ENCODE results near the gene ADAM11.

Gene ADAM11

DNA sequence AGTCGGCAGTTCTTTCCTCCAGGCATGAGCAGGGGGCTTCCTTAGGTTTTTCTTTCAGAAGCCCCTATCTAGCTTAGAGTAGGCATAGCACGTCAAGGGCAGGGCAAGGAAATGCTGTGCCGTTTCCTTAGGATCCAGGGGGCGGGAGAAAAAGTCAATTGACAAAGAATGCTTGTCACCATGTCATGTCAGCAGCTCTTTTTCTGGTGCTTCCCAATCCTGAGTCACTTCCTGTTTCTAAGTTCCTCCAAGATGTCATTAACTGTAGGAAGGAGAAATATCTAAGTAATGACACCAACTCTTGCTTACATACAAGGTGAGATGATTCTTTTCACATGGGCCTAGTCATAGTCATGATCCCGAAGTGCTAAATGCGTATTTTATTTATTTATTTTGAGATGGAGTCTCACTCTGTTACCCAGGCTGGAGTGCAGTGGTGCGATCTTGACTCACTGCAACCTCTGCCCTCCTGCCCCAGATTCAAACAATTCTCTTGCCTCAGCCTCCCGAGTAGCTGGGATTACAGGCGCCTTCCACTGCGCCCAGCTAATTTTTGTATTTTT is 36.1 kb downstream of the ADAM11 start:
- no peaks in the 10 kb centered on the region for H3K36me3 ChIP-seq (ENCODE audit: control insufficient read depth, insufficient read depth, low read length)
- H3K23ac ChIP-seq (ENCODE audit: low read length): no peak overlapping the region
- no peak overlapping the region for H2BK120ac ChIP-seq (ENCODE audit: low read depth, low read length)
- no peak overlapping the region for H3K9ac ChIP-seq (ENCODE audit: low read length)
- H3K56ac ChIP-seq (ENCODE audit: low read length): no peak overlapping the region
- no peak overlapping the region for H3K27ac ChIP-seq (ENCODE audit: low read depth, low read length)
- no peaks in the 10 kb centered on the region for H3K79me2 ChIP-seq (ENCODE audit: control insufficient read depth, insufficient read depth, low read length)
- peak; percentile 88 for DNase-seq
- no peak overlapping the region for H3K4me3 ChIP-seq (ENCODE audit: low read length)
- H3K27me3 ChIP-seq (ENCODE audit: insufficient read depth, low read length, poor library complexity): no peaks in the 10 kb centered on the region
- no CpG with 5 or more reads among the region's 10 CpGs for WGBS (ENCODE audit: extremely low coverage, insufficient coverage, low lambda C conversion rate)
- no peaks in the 10 kb centered on the region for H3K79me1 ChIP-seq (ENCODE audit: low read length)
- H2AK5ac ChIP-seq (ENCODE audit: low read length): no peak overlapping the region
- H4K8ac ChIP-seq (ENCODE audit: low read depth, low read length): no peak overlapping the region
- no peak overlapping the region for H2BK15ac ChIP-seq (replicated peaks; ENCODE audit: low read depth)
- H2BK5ac ChIP-seq (ENCODE audit: low read length): no peak overlapping the region
- no peak overlapping the region for H4K5ac ChIP-seq (ENCODE audit: low read length)
- no peak overlapping the region for H3K4ac ChIP-seq (ENCODE audit: low read depth, low read length)
- H3K4me2 ChIP-seq (ENCODE audit: low read length): no peak overlapping the region
- no peak overlapping the region for H3K18ac ChIP-seq (ENCODE audit: low read length)
- no peaks in the 10 kb centered on the region for H3K4me1 ChIP-seq (ENCODE audit: control insufficient read depth, low read depth, low read length)

DNA sequence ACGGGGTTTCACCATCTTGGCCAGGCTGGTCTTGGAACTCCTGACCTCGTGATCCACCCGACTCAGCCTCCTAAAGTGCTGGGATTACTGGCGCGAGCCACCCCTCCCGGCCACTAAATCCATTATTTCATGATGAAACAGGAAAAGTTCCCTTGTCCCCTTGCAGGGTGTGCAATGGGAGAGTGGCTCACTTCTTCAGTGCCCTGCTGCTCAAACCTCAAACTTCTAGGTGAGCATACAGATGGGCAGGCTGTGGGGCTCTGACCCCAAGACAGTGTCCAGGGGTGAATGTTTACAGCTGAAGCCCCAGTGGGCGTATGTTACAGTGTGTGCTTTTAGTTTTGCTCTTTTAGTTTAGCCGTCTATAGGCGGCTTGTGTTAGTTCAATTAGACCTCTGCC is 36.6 kb downstream of the ADAM11 start:
- Histone ChIP-seq H2AK5ac (ENCODE audit: low read length) (no peak overlapping the region), H3K27ac (ENCODE audit: low read depth, low read length) (no peak overlapping the region), H3K23ac (ENCODE audit: low read length) (no peak overlapping the region), H2BK5ac (ENCODE audit: low read length) (no peak overlapping the region), H3K4me3 (ENCODE audit: low read length) (no peak overlapping the region), H3K18ac (ENCODE audit: low read length) (no peak overlapping the region), H3K4me2 (ENCODE audit: low read length) (no peak overlapping the region), H3K4ac (ENCODE audit: low read depth, low read length) (no peak overlapping the region), H3K4me1 (ENCODE audit: control insufficient read depth, low read depth, low read length) (no peaks in the 10 kb centered on the region), H3K79me1 (ENCODE audit: low read length) (peaks cover under 1% of the 10 kb centered on the region), H3K79me2 (ENCODE audit: control insufficient read depth, insufficient read depth, low read length) (no peaks in the 10 kb centered on the region), H4K5ac (ENCODE audit: low read length) (no peak overlapping the region), H3K36me3 (ENCODE audit: control insufficient read depth, insufficient read depth, low read length) (no peaks in the 10 kb centered on the region), H3K9ac (ENCODE audit: low read length) (no peak overlapping the region), H2BK15ac (replicated peaks; ENCODE audit: low read depth) (no peak overlapping the region), H4K8ac (ENCODE audit: low read depth, low read length) (no peak overlapping the region), H2BK120ac (ENCODE audit: low read depth, low read length) (no peak overlapping the region), H3K56ac (ENCODE audit: low read length) (peak overlapping the region; percentile 11), H3K27me3 (ENCODE audit: insufficient read depth, low read length, poor library complexity) (no peaks in the 10 kb centered on the region)
- DNase-seq: no peak
- WGBS (ENCODE audit: extremely low coverage, insufficient coverage, low lambda C conversion rate): no CpG with 5 or more reads among the region's 9 CpGs

DNA sequence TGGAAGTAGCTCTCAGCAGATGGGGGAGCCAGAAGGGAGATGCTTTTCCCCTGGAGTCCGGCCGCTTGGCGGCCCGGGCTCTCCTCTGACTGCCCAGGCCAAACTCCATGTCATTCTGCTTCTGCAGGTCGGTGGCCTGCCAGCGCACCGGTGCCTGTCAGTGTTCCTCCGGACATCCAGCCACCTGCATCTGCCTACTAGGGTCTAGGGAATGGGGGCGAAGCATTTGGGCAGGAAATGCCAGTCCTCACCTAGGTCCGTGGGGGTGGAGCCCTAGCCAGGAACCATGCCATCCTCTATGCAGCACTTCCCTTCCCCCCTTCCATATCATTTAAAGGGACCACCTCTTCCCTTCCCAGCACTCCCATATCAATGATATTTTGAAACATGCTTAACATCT is 37.1 kb downstream of the ADAM11 start:
- Histone ChIP-seq H3K4me2 (ENCODE audit: low read length) (no peak overlapping the region), H3K56ac (ENCODE audit: low read length) (no peak overlapping the region), H3K4ac (ENCODE audit: low read depth, low read length) (no peak overlapping the region), H2BK15ac (replicated peaks; ENCODE audit: low read depth) (no peak overlapping the region), H3K23ac (ENCODE audit: low read length) (no peak overlapping the region), H3K79me2 (ENCODE audit: control insufficient read depth, insufficient read depth, low read length) (no peaks in the 10 kb centered on the region), H2AK5ac (ENCODE audit: low read length) (no peak overlapping the region), H3K27ac (ENCODE audit: low read depth, low read length) (no peak overlapping the region), H4K8ac (ENCODE audit: low read depth, low read length) (no peak overlapping the region), H3K79me1 (ENCODE audit: low read length) (peaks cover 2% of the 10 kb centered on the region), H2BK5ac (ENCODE audit: low read length) (no peak overlapping the region), H3K4me3 (ENCODE audit: low read length) (no peak overlapping the region), H2BK120ac (ENCODE audit: low read depth, low read length) (no peak overlapping the region), H3K4me1 (ENCODE audit: control insufficient read depth, low read depth, low read length) (no peaks in the 10 kb centered on the region), H3K18ac (ENCODE audit: low read length) (no peak overlapping the region), H4K5ac (ENCODE audit: low read length) (no peak overlapping the region), H3K27me3 (ENCODE audit: insufficient read depth, low read length, poor library complexity) (no peaks in the 10 kb centered on the region), H3K36me3 (ENCODE audit: control insufficient read depth, insufficient read depth, low read length) (no peaks in the 10 kb centered on the region), H3K9ac (ENCODE audit: low read length) (no peak overlapping the region)
- DNase-seq: no peak
- no CpG with 5 or more reads among the region's 10 CpGs for WGBS (ENCODE audit: extremely low coverage, insufficient coverage, low lambda C conversion rate)

DNA sequence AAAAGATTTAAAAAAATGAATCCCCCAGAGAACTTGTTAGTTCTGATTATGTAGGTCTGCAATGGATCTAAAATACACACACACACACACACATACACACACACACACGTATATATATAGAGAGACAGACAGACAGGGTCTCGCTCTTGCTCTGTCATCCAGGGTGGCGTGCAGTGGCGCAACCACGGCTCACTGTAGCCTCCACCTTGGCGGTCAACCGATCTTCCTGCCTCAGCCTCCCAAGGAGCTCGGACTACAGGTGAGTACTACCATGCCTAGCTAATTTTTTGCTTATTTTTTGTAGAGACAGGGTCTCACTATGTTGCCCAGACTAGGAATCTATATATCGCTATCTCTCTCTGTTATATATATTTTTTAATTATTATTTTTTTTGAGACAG is 37.9 kb downstream of the ADAM11 start:
- H3K79me2 ChIP-seq (ENCODE audit: control insufficient read depth, insufficient read depth, low read length): no peaks in the 10 kb centered on the region
- WGBS (ENCODE audit: extremely low coverage, insufficient coverage, low lambda C conversion rate): no CpG with 5 or more reads among the region's 9 CpGs
- no peak overlapping the region for H2AK5ac ChIP-seq (ENCODE audit: low read length)
- no peak overlapping the region for H4K8ac ChIP-seq (ENCODE audit: low read depth, low read length)
- DNase-seq: no peak
- no peaks in the 10 kb centered on the region for H3K4me1 ChIP-seq (ENCODE audit: control insufficient read depth, low read depth, low read length)
- H2BK120ac ChIP-seq (ENCODE audit: low read depth, low read length): no peak overlapping the region
- no peak overlapping the region for H3K27ac ChIP-seq (ENCODE audit: low read depth, low read length)
- no peak overlapping the region for H3K4ac ChIP-seq (ENCODE audit: low read depth, low read length)
- no peak overlapping the region for H2BK15ac ChIP-seq (replicated peaks; ENCODE audit: low read depth)
- H3K18ac ChIP-seq (ENCODE audit: low read length): no peak overlapping the region
- H3K9ac ChIP-seq (ENCODE audit: low read length): no peak overlapping the region
- no peak overlapping the region for H3K4me3 ChIP-seq (ENCODE audit: low read length)
- no peak overlapping the region for H3K4me2 ChIP-seq (ENCODE audit: low read length)
- H3K23ac ChIP-seq (ENCODE audit: low read length): no peak overlapping the region
- H3K36me3 ChIP-seq (ENCODE audit: control insufficient read depth, insufficient read depth, low read length): peaks cover 2% of the 10 kb centered on the region
- H4K5ac ChIP-seq (ENCODE audit: low read length): no peak overlapping the region
- H2BK5ac ChIP-seq (ENCODE audit: low read length): no peak overlapping the region
- no peaks in the 10 kb centered on the region for H3K27me3 ChIP-seq (ENCODE audit: insufficient read depth, low read length, poor library complexity)
- H3K56ac ChIP-seq (ENCODE audit: low read length): no peak overlapping the region
- H3K79me1 ChIP-seq (ENCODE audit: low read length): peaks cover 4% of the 10 kb centered on the region

- no peaks in the 10 kb centered on the region for H3K79me2 ChIP-seq (ENCODE audit: control insufficient read depth, insufficient read depth, low read length)
- H2AK5ac ChIP-seq (ENCODE audit: low read length): no peak overlapping the region
- no peak overlapping the region for H3K9ac ChIP-seq (ENCODE audit: low read length)
- no peak overlapping the region for H3K4me2 ChIP-seq (ENCODE audit: low read length)
- no peak overlapping the region for H4K8ac ChIP-seq (ENCODE audit: low read depth, low read length)
- H3K27me3 ChIP-seq (ENCODE audit: insufficient read depth, low read length, poor library complexity): no peaks in the 10 kb centered on the region
- no peak overlapping the region for H2BK120ac ChIP-seq (ENCODE audit: low read depth, low read length)
- peaks cover 2% of the 10 kb centered on the region for H3K36me3 ChIP-seq (ENCODE audit: control insufficient read depth, insufficient read depth, low read length)
- no peaks in the 10 kb centered on the region for H3K4me1 ChIP-seq (ENCODE audit: control insufficient read depth, low read depth, low read length)
- no peak for DNase-seq
- no peak overlapping the region for H3K23ac ChIP-seq (ENCODE audit: low read length)
- no peak overlapping the region for H4K5ac ChIP-seq (ENCODE audit: low read length)
- H3K27ac ChIP-seq (ENCODE audit: low read depth, low read length): no peak overlapping the region
- no peak overlapping the region for H2BK15ac ChIP-seq (replicated peaks; ENCODE audit: low read depth)
- no peak overlapping the region for H3K4ac ChIP-seq (ENCODE audit: low read depth, low read length)
- H3K56ac ChIP-seq (ENCODE audit: low read length): no peak overlapping the region
- no CpG with 5 or more reads among the region's 11 CpGs for WGBS (ENCODE audit: extremely low coverage, insufficient coverage, low lambda C conversion rate)
- H2BK5ac ChIP-seq (ENCODE audit: low read length): no peak overlapping the region
- H3K79me1 ChIP-seq (ENCODE audit: low read length): peaks cover 4% of the 10 kb centered on the region
- no peak overlapping the region for H3K4me3 ChIP-seq (ENCODE audit: low read length)
- no peak overlapping the region for H3K18ac ChIP-seq (ENCODE audit: low read length)
Measured at GRCh38 chr17:44797802-44798201, 39.0 kb downstream of the ADAM11 start.

DNA sequence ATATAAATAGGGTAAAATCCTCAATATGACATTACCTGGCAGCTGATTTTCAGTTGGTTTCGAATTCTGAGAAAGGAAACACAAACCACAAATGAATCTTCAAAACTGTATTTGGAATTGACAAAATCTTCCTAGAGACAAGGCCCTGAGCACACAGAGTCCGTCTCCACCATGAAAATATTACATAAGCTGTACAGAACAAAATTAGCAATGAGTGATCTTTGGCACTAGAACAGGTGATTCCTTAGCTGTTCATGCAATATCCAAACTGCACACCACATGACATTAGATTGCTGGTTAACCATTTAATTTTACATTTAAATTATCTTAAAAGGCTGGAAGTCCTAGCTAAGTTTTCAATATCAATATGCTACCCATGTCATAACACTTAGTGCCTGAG is 39.6 kb downstream of the ADAM11 start:
- Histone ChIP-seq H3K4me1 (ENCODE audit: control insufficient read depth, low read depth, low read length) (no peaks in the 10 kb centered on the region), H4K5ac (ENCODE audit: low read length) (no peak overlapping the region), H2BK5ac (ENCODE audit: low read length) (no peak overlapping the region), H3K4me2 (ENCODE audit: low read length) (no peak overlapping the region), H2AK5ac (ENCODE audit: low read length) (no peak overlapping the region), H3K79me1 (ENCODE audit: low read length) (peaks cover 4% of the 10 kb centered on the region), H3K4ac (ENCODE audit: low read depth, low read length) (no peak overlapping the region), H3K18ac (ENCODE audit: low read length) (no peak overlapping the region), H2BK120ac (ENCODE audit: low read depth, low read length) (no peak overlapping the region), H3K27me3 (ENCODE audit: insufficient read depth, low read length, poor library complexity) (no peaks in the 10 kb centered on the region), H3K36me3 (ENCODE audit: control insufficient read depth, insufficient read depth, low read length) (peaks cover 2% of the 10 kb centered on the region), H3K27ac (ENCODE audit: low read depth, low read length) (no peak overlapping the region), H3K23ac (ENCODE audit: low read length) (no peak overlapping the region), H3K9ac (ENCODE audit: low read length) (no peak overlapping the region), H4K8ac (ENCODE audit: low read depth, low read length) (no peak overlapping the region), H3K56ac (ENCODE audit: low read length) (no peak overlapping the region), H3K79me2 (ENCODE audit: control insufficient read depth, insufficient read depth, low read length) (no peaks in the 10 kb centered on the region), H3K4me3 (ENCODE audit: low read length) (no peak overlapping the region), H2BK15ac (replicated peaks; ENCODE audit: low read depth) (no peak overlapping the region)
- no CpG with 5 or more reads among the region's 2 CpGs for WGBS (ENCODE audit: extremely low coverage, insufficient coverage, low lambda C conversion rate)
- no peak for DNase-seq

Data from mesendoderm (in vitro differentiated cells).